ENCODE data around the gene AEN. TPM values are rescaled to one million over a fixed set of nuclear protein-coding genes. Genes with fewer than 3 reads are reported as not detected.
"Not testable (repeated sequence)": the region's sequence is repeated elsewhere in the genome, so short reads cannot be mapped to it uniquely, and the experiment has no call there.

The AEN gene
- total RNA-seq, 4 donors from 2014 or later, result 7.6 to 60.2 (median 25.2) TPM

DNA sequence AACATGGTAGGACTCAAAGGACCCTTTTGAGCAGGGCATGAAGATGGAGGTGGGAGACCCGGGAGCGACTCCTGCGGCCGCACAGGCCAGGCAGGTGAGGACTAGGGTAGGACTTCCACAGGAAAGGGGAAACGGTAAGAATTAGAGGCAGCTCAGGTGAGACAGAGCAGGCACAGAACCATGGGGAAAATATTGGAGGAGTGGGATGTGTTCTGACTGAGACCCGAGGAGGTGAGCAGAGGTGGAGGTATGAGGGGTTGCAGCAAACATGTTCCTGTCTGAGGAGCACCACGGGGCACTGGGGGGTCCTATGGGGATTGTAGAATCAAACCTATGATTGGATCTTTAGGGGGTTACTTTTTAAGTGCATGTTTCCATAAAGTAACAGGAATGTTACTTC, 16.3 kb downstream of the AEN start:
- DNase-seq (ENCODE audit: low spot score) (no peak), ATAC-seq (ENCODE audit: low FRiP score) (no peak)
- TF ChIP-seq, protein P1, sequence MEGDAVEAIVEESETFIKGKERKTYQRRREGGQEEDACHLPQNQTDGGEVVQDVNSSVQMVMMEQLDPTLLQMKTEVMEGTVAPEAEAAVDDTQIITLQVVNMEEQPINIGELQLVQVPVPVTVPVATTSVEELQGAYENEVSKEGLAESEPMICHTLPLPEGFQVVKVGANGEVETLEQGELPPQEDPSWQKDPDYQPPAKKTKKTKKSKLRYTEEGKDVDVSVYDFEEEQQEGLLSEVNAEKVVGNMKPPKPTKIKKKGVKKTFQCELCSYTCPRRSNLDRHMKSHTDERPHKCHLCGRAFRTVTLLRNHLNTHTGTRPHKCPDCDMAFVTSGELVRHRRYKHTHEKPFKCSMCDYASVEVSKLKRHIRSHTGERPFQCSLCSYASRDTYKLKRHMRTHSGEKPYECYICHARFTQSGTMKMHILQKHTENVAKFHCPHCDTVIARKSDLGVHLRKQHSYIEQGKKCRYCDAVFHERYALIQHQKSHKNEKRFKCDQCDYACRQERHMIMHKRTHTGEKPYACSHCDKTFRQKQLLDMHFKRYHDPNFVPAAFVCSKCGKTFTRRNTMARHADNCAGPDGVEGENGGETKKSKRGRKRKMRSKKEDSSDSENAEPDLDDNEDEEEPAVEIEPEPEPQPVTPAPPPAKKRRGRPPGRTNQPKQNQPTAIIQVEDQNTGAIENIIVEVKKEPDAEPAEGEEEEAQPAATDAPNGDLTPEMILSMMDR (IDR thresholded peaks at IDR 0.05), result no peak

DNA sequence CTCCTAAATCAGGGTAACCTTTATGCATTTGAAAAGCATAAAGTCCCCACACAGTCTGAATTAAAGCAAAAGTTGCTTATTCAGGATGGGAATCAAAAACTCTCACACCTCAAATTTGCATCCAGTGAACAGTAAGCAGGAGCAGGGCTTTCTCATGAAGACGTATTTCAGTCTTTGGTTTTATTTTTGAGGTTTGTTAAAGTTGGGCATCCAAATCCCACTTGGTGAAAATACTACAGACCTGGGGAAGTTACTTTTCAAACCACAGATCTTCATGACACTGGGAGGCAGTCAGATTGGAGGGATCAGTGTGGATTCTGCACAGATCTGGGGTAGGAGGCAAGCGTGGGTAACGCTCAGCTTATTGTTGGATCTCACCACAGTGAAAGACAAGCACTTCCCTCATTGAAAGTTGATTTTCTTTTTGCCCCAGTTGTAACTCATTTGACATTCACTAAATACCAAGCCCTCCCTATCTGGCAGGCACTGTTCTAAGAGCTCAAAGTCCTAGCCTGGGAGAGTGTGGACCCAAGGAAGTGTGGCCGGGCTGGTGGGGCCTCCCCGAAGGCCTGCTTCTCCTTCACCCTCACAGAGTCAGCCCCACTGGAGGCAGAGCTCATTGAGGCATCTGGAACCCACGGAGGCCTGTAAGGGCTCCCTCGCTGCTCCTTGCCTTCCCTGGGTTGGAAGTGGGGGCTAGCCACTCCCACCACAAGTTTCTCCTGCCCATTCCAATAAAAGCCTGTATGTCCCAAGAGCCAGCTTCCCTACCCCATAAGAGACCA, 16.9 kb downstream of the AEN start:
- TF ChIP-seq, protein P1 (IDR thresholded peaks at IDR 0.05), result no peak
- ATAC-seq (ENCODE audit: low FRiP score) (peak; percentile 26), DNase-seq (ENCODE audit: low spot score) (no peak)

DNA sequence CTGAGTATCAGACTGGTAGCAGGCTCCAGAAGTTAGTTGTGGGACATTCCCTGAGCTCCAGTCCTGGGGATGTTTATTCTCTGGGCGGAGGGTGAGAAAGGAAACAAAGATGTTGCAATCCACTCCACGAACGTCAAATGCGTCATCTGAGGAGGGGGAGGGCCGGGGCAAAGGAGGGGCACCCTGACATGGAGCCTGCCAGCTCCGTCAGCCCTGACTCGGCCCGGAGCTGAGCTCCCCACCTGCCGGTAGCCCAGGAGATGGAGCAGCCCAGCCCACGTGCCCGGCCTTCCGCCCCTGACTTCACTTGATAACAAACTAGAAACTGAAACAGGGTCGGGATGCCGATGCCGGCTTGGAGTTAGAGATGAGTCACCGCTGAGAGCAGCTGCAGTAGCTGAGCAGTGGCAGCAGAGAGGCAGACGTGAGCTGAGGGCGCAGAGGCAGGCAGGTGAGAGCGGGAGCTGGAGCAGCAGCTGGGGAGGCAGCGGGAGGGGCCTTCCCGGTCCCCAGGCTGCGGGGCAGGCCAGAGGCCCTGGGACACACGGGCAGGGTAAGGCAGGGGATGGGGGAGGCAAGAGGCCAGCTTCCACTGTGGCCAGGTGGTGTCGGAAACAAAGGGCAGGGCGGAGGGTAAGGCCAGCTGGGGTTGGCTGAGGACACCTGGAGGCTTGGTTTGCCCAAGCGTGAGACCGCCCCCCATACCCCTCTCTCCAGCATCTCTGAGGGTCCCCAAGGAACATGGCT, 17.7 kb downstream of the AEN start, which contains the start of gene ISG20:
ISG20 (plus strand) TSS at position 391 of the 747 bp plus-strand sequence; CDS start at position 742, 351 bp downstream.
- TF ChIP-seq, protein P1 (IDR thresholded peaks at IDR 0.05), result peak in 1 of 3 donors; percentile 18
- peak; percentile 98 for ATAC-seq (ENCODE audit: low FRiP score)
- DNase-seq (ENCODE audit: low spot score), result peak; percentile 93

DNA sequence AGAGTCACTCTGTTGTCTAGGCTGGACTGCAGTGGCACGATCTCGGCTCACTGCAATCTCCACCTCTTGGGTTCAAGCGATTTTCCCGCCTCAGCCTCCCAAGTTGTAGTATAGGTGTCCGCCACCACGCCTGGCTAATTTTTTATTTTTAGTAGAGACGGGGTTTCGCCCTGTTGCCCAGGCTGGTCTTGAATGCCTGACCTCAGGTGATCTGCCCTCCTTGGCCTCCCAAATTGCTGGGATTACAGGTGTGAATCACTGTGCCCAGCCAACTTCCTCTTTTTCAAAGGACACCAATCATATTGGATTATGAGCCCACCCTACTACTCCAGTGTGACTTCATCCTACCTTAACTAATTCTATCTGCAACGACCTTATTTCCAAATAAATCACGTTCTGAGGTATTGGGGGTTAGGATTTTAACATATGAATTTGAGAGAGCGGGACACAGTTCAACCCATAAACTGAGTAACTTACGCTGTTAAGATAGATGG, 20.9 kb downstream of the AEN start:
- ATAC-seq (ENCODE audit: low FRiP score) (no peak), DNase-seq (ENCODE audit: low spot score) (no peak)
- TF ChIP-seq, protein P1 (IDR thresholded peaks at IDR 0.05), result no peak

DNA sequence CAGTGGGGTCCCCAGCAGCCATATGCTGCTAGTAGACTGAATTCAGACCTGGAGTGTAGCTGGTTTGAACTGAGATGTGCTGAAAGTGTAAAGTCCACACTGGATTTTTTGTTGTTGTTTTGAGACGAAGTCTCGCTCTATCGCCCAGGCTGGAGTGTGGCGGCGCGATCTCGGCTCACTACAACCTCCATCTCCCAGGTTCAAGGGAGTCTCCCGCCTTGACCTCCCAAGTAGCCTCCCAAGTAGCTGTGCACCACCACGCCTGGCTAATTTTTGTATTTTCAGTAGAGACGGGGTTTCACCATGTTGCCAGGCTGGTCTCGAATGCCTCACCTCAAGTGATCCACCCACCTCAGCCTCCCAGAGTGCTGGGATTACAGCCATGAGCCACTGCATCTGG, 21.4 kb downstream of the AEN start:
- DNase-seq (ENCODE audit: low spot score); ATAC-seq (ENCODE audit: low FRiP score): not testable (repeated sequence)

DNA sequence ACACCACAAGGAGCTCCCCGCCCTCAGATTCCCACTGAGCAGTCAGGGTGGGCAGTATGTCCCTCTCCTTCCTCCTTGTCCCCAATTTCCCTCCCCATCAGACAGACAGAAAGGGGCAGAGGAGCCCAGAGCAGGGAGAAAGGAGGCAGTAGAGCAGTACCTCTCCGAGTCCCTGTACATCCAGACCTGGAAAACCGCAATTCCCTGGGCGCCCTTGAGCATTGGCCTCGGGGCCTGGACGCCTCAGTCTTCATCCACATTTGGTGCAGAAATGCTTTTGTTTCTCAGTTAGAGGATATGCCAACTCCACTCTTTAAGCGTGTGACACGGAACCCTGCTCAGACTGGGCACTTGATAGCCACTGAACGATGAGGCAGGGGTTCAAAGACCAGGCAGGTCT, 23.6 kb downstream of the AEN start:
- TF ChIP-seq, protein P1 (IDR thresholded peaks at IDR 0.05), result no peak
- ATAC-seq (ENCODE audit: low FRiP score), result no peak
- no peak for DNase-seq (ENCODE audit: low spot score)

Data from omental fat pad (tissue), 4 donors.